ENCODE data around the gene PDIA4. TPM values are rescaled to one million over a fixed set of nuclear protein-coding genes. Genes with fewer than 3 reads are reported as not detected.

The PDIA4 gene
- total and polyA plus RNA-seq, 9 donors, result 49.6 to 130 (median 72.4) TPM

DNA sequence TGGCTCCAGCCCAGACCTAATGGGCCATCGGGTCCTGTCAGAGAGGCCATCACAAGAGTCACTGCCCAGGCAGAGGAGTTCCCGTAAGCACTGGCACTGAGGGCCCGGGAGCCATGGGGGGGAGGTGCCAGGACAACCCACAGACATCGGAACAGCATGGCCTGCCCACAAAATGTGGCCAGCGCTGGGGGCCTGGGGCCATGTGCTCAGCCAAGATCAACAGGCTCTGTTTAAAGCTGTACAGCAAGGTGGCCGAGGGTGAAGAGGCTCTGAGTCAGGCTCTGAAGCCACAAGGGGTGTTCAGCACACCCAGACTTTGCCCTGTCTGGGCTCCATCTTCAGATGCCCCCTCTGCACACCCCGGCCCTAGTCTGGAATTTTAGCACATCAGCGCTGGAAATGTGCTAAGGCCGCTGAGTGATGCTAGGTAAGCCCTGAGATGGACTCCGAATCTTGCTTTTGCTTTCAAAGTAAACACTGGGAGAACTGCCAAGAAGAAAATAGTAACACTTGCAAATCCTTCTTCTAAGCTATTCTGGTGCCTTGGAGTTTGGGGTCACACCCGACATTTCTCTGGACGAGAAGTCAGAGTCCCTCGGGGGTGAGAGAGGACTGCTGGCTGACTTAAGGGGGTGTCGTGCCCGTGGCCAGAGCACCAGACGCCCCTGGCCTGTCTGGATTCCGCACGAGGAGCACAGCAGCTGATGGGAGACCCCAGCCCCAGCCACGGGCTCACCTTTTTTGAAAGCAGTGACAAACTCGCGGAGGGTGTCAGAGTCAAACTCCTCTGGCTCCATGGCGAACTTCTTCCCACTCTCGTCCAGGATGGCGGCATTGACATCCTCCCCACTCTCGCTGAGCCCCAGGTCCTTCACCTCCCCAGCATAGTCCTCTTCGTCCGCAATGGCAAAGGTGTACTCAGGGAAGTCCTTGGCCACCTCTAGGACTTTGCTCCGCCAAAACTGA, 23.6 kb downstream of the PDIA4 start:
- H3K4me1 ChIP-seq (ENCODE audit: insufficient read depth), result no peaks in the 10 kb centered on the region
- no peaks in the 10 kb centered on the region for H3K9me3 ChIP-seq
- no peak overlapping the region for H3K27ac ChIP-seq
- H3K27me3 ChIP-seq, result no peaks in the 10 kb centered on the region
- 70 to 81% (median 72%) methylated on average over 28 of the region's 28 CpGs for WGBS, 3 donors
- H3K4me3 ChIP-seq, result no peak overlapping the region
- no peak for TF ChIP-seq POLR2A (IDR thresholded peaks at IDR 0.05)
- intact Hi-C loops (cut with DNase I), result loop anchor here (2.0 to 10.0 kb wide), 5 partner anchors 60 to 90 kb away; partner anchors contain the start of gene ZNF786 (in 4 of the 4)
- H3K36me3 ChIP-seq, result no peaks in the 10 kb centered on the region
- no peak for DNase-seq

DNA sequence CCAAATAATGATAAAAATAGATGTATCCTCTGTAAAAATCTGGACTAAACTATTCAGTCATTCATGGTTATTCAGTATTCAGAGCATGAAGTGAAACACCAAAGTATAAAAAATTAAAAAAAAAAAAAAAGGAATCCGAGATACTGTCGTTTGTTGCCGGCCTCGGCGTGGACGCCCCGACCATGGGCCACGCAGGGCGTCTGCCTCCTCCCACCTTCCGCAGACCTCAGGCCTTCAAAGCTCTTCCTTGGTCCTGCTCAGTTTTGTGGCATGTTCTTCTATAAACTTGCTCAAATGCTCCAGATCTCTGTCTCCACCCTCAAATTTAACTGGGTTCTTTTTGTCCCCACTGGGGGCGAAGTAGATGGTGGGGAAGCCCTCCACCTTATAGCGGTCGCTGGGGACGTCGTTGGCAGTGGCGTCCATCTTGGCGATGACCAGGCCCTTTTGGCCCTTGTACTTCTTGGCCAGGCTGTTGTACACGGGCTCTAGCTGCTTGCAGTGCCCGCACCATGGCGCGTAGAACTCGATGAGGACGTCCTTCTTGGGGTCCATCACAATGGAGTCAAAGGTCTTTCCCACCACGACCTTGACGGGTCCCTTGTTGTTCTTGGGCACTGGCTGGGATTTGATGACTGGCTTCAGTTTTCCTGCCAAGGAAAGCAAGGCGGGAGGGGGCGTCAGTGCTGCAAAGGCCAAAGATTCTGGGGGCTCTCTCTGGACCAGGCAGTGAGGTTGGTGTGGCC, 24.6 kb downstream of the PDIA4 start:
- DNase-seq, result no peak
- Histone ChIP-seq H3K27ac (no peak overlapping the region), H3K27me3 (no peaks in the 10 kb centered on the region), H3K4me3 (no peak overlapping the region), H3K36me3 (no peaks in the 10 kb centered on the region), H3K9me3 (no peaks in the 10 kb centered on the region), H3K4me1 (ENCODE audit: insufficient read depth) (no peaks in the 10 kb centered on the region)
- TF ChIP-seq EP300 (IDR thresholded peaks at IDR 0.05), result no peak
- no peak for TF ChIP-seq POLR2A (IDR thresholded peaks at IDR 0.05)
- TF ChIP-seq, protein P1, sequence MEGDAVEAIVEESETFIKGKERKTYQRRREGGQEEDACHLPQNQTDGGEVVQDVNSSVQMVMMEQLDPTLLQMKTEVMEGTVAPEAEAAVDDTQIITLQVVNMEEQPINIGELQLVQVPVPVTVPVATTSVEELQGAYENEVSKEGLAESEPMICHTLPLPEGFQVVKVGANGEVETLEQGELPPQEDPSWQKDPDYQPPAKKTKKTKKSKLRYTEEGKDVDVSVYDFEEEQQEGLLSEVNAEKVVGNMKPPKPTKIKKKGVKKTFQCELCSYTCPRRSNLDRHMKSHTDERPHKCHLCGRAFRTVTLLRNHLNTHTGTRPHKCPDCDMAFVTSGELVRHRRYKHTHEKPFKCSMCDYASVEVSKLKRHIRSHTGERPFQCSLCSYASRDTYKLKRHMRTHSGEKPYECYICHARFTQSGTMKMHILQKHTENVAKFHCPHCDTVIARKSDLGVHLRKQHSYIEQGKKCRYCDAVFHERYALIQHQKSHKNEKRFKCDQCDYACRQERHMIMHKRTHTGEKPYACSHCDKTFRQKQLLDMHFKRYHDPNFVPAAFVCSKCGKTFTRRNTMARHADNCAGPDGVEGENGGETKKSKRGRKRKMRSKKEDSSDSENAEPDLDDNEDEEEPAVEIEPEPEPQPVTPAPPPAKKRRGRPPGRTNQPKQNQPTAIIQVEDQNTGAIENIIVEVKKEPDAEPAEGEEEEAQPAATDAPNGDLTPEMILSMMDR (IDR thresholded peaks at IDR 0.05), result no peak
- 85 to 92% (median 86%) methylated on average over 27 of the region's 27 CpGs for WGBS, 3 donors
- intact Hi-C loops (cut with DNase I), result loop anchor here in 3 of 4 donors (2.0 to 10.0 kb wide), 3 partner anchors 61 to 91 kb away; partner anchors contain the start of gene ZNF786 (in 2 of the 3)

DNA sequence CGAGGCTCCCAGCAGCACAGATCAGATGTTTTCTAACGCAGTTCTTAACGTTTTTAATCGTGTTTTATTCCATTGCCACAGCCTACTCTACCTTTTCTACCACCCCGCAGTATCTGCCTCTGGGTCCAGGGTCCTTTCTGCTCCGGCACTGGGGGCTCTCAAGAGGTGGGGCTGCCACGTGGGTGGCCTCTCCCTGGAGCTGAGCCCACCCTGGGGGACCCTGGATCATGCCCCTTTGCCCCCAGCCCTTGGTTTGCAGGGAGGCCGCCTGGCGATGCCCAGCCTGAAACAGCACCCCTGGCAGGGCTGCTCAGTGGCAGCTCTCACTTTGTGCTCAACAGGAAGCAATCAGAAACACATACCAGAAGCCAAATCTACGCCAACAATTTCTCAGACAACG, 25.3 kb downstream of the PDIA4 start:
- TF ChIP-seq POLR2A (IDR thresholded peaks at IDR 0.05) (no peak), EP300 (IDR thresholded peaks at IDR 0.05) (no peak)
- TF ChIP-seq, protein P1 (IDR thresholded peaks at IDR 0.05), result no peak
- WGBS, 3 donors, result 78 to 83% (median 80%) methylated on average over 11 of the region's 11 CpGs
- Histone ChIP-seq H3K4me3 (no peak overlapping the region), H3K36me3 (no peaks in the 10 kb centered on the region), H3K9me3 (no peaks in the 10 kb centered on the region), H3K27me3 (no peaks in the 10 kb centered on the region), H3K27ac (no peak overlapping the region), H3K4me1 (ENCODE audit: insufficient read depth) (no peaks in the 10 kb centered on the region)
- intact Hi-C loops (cut with DNase I), result loop anchor here in 2 of 4 donors (10.0 kb wide), 2 partner anchors 62 to 92 kb away; partner anchors contain the start of gene ZNF786 (in 1 of the 2)
- DNase-seq, result no peak

DNA sequence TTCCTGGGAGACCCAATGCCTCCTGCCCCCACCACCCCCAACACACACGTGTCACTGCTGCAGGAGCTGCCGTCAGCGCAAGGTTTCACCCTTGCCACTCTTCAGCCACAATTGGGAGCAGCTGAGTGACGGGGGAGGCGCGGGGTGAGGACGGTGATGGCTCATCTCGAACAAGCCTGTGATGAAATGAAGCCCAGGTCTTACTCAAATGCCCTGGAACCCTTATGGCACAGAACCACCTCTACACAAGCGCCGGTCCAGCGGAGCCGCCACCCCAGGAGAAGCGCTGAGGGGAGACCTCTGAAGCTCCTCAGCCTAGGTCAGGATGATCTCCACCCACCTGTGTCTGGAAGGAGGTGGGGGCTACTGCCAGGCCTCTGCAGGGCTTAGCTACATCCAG, 25.7 kb downstream of the PDIA4 start:
- Histone ChIP-seq H3K4me3 (no peak overlapping the region), H3K9me3 (no peaks in the 10 kb centered on the region), H3K27me3 (no peaks in the 10 kb centered on the region), H3K27ac (no peak overlapping the region), H3K4me1 (ENCODE audit: insufficient read depth) (no peaks in the 10 kb centered on the region), H3K36me3 (no peaks in the 10 kb centered on the region)
- TF ChIP-seq, protein P1 (IDR thresholded peaks at IDR 0.05), result no peak
- TF ChIP-seq EP300 (IDR thresholded peaks at IDR 0.05), result no peak
- TF ChIP-seq POLR2A (IDR thresholded peaks at IDR 0.05), result no peak
- intact Hi-C loops (cut with DNase I), result loop anchor here in 2 of 4 donors (10.0 kb wide), 2 partner anchors 62 to 92 kb away; partner anchors contain the start of gene ZNF786 (in 1 of the 2)
- no peak for DNase-seq
- 90 to 92% (median 91%) methylated on average over 13 of the region's 13 CpGs for WGBS, 3 donors
